Activated CD4-positive, alpha-beta memory T cell treated with anti-CD3 and anti-CD28 coated beads for 36 hours (primary cell): ENCODE measurements around the gene MYOCD. TPM values are rescaled to one million over a fixed set of nuclear protein-coding genes. Genes with fewer than 3 reads are reported as not detected.

ENCODE experiments used
- CTCF ChIA-PET: fragments of 350-600 bp; sonication (Branson Sonifier 250); formaldehyde crosslinking; loops from one replicate; lab custom pipeline; 2021; ENCODE audit warnings: antibody characterized with exemption, inconsistent platforms; lab: Charles Lee
- POLR2A ChIA-PET: fragments of 350-600 bp; sonication (Branson Sonifier 250); formaldehyde crosslinking; loops from one replicate; lab custom pipeline; 2021; ENCODE audit warnings: antibody characterized with exemption; lab: Charles Lee
- DNase-seq: peaks from one replicate; pipeline ENCODE4 v3.0.0-alpha.2; 2020
- H3K27ac Mint-ChIP-seq: one replicate; pipeline ENCODE4 v1.8.0; 2021; ENCODE audit warnings: mixed read lengths
- H3K27me3 Mint-ChIP-seq: one replicate; pipeline ENCODE4 v1.8.0; 2021; ENCODE audit warnings: mixed read lengths
- H3K36me3 Mint-ChIP-seq: one replicate; pipeline ENCODE4 v1.8.0; 2021; ENCODE audit warnings: mixed read lengths
- H3K4me1 Mint-ChIP-seq: one replicate; pipeline ENCODE4 v1.8.0; 2021; ENCODE audit warnings: low read depth, mixed read lengths
- H3K4me3 Mint-ChIP-seq: one replicate; pipeline ENCODE4 v1.8.0; 2021; ENCODE audit warnings: mild to moderate bottlenecking, mixed read lengths
- H3K9me3 Mint-ChIP-seq: one replicate; pipeline ENCODE4 v1.8.0; 2021; ENCODE audit warnings: mixed read lengths
- intact Hi-C: fragments of 100-400 bp; cut with micrococcal nuclease; formaldehyde crosslinking; loops from one replicate; pipeline ENCODE4 v1.15.1; 2023
- total RNA-seq, 2 experiments: library from RNA; stranded (reverse); gene quantifications; one replicate each; pipeline ENCODE4 v1.2.3, GENCODE V29; 2021

The MYOCD gene
- total RNA-seq, 2 experiments from 2014 or later: not detected

- H3K27ac Mint-ChIP-seq: no peak overlapping the region
- no peak for DNase-seq
- H3K27me3 Mint-ChIP-seq: peaks cover 22% of the 10 kb centered on the region
- no peak overlapping the region for H3K4me3 Mint-ChIP-seq
- no peaks in the 10 kb centered on the region for H3K36me3 Mint-ChIP-seq
- ChIA-PET POLR2A (no interaction called here), CTCF (no interaction called here)
- intact Hi-C loops: no loop called here
- peaks cover 3% of the 10 kb centered on the region for H3K9me3 Mint-ChIP-seq
- H3K4me1 Mint-ChIP-seq: peaks cover 4% of the 10 kb centered on the region
Observed at GRCh38 chr17:12794919-12795532, 129.3 kb downstream of the MYOCD start.

- ChIA-PET CTCF (no interaction called here), POLR2A (no interaction called here)
- peaks cover 1% of the 10 kb centered on the region for H3K27me3 Mint-ChIP-seq
- DNase-seq: no peak
- no peak overlapping the region for H3K4me3 Mint-ChIP-seq
- H3K4me1 Mint-ChIP-seq: no peaks in the 10 kb centered on the region
- H3K36me3 Mint-ChIP-seq: no peaks in the 10 kb centered on the region
- H3K9me3 Mint-ChIP-seq: peaks cover 3% of the 10 kb centered on the region
- H3K27ac Mint-ChIP-seq: no peak overlapping the region
- intact Hi-C loops: no loop called here
Observed at GRCh38 chr17:12800855-12801365, 135.2 kb downstream of the MYOCD start.

- H3K27ac Mint-ChIP-seq: no peak overlapping the region
- no peaks in the 10 kb centered on the region for H3K36me3 Mint-ChIP-seq
- H3K4me1 Mint-ChIP-seq: no peaks in the 10 kb centered on the region
- H3K27me3 Mint-ChIP-seq: peaks cover 1% of the 10 kb centered on the region
- intact Hi-C loops: no loop called here
- POLR2A ChIA-PET: no interaction called here
- no peak for DNase-seq
- H3K9me3 Mint-ChIP-seq: peaks cover 20% of the 10 kb centered on the region
- H3K4me3 Mint-ChIP-seq: no peak overlapping the region
- CTCF ChIA-PET: no interaction called here
Observed at GRCh38 chr17:12806630-12807029, 140.9 kb downstream of the MYOCD start.

- Mint-ChIP-seq H3K27ac (no peak overlapping the region), H3K27me3 (no peaks in the 10 kb centered on the region), H3K4me1 (no peaks in the 10 kb centered on the region), H3K9me3 (peaks cover 20% of the 10 kb centered on the region), H3K4me3 (no peak overlapping the region), H3K36me3 (no peaks in the 10 kb centered on the region)
- intact Hi-C loops: no loop called here
- ChIA-PET CTCF (interaction anchor here (0.6 kb wide), 1 partner anchor 19 kb away, joined by 3 read pairs; no protein-coding TSS in a partner anchor), POLR2A (no interaction called here)
- DNase-seq: no peak
Observed at GRCh38 chr17:12808723-12809122, 143.0 kb downstream of the MYOCD start.

GRCh38 chr17:12812877-12813276, 147.2 kb downstream of the MYOCD start:
- intact Hi-C loops: no loop called here
- Mint-ChIP-seq H3K4me3 (no peak overlapping the region), H3K36me3 (no peaks in the 10 kb centered on the region), H3K9me3 (peaks cover 22% of the 10 kb centered on the region), H3K27me3 (no peaks in the 10 kb centered on the region), H3K27ac (no peak overlapping the region), H3K4me1 (no peaks in the 10 kb centered on the region)
- ChIA-PET POLR2A (no interaction called here), CTCF (no interaction called here)
- DNase-seq: no peak

GRCh38 chr17:12813664-12814063, 148.0 kb downstream of the MYOCD start:
- Mint-ChIP-seq H3K27me3 (no peaks in the 10 kb centered on the region), H3K36me3 (no peaks in the 10 kb centered on the region), H3K4me1 (no peaks in the 10 kb centered on the region), H3K4me3 (no peak overlapping the region), H3K27ac (no peak overlapping the region), H3K9me3 (peaks cover 20% of the 10 kb centered on the region)
- CTCF ChIA-PET: no interaction called here
- intact Hi-C loops: no loop called here
- POLR2A ChIA-PET: no interaction called here
- no peak for DNase-seq

- POLR2A ChIA-PET: no interaction called here
- H3K27ac Mint-ChIP-seq: no peak overlapping the region
- H3K27me3 Mint-ChIP-seq: no peaks in the 10 kb centered on the region
- H3K9me3 Mint-ChIP-seq: peaks cover 10% of the 10 kb centered on the region
- intact Hi-C loops: no loop called here
- H3K4me3 Mint-ChIP-seq: no peak overlapping the region
- CTCF ChIA-PET: no interaction called here
- H3K36me3 Mint-ChIP-seq: no peaks in the 10 kb centered on the region
- H3K4me1 Mint-ChIP-seq: no peaks in the 10 kb centered on the region
- DNase-seq: no peak
Observed at GRCh38 chr17:12814718-12815117, 149.0 kb downstream of the MYOCD start.

- Mint-ChIP-seq H3K9me3 (peaks cover 5% of the 10 kb centered on the region), H3K27ac (no peak overlapping the region), H3K4me1 (no peaks in the 10 kb centered on the region), H3K4me3 (no peak overlapping the region), H3K36me3 (no peaks in the 10 kb centered on the region), H3K27me3 (no peaks in the 10 kb centered on the region)
- ChIA-PET POLR2A (no interaction called here), CTCF (no interaction called here)
- intact Hi-C loops: no loop called here
- no peak for DNase-seq
Observed at GRCh38 chr17:12815642-12816141, 150.0 kb downstream of the MYOCD start.

Other genes with a start within 250 kb of the MYOCD start
- not detected for gene ARHGAP44, start 123.6 kb downstream of the MYOCD start, total RNA-seq